Hepatocyte (in vitro differentiated cells): Measurements from ENCODE around the gene RPL27A.

Source experiments
- CTCF ChIP-seq: fragments of 200-600 bp; sonication (generic); IDR thresholded peaks from 2 replicates; pipeline ENCODE4 v1.5.1; 2016; ENCODE audit warnings: antibody characterized with exemption, mild to moderate bottlenecking; ENCODE audit not compliant: poor library complexity
- EZH2 ChIP-seq: fragments of 200-600 bp; sonication (generic); IDR thresholded peaks from 2 replicates; pipeline ENCODE4 v1.6.1; 2016; ENCODE audit warnings: antibody characterized with exemption, mild to moderate bottlenecking, borderline replicate concordance
- EZH2phosphoT487 ChIP-seq: fragments of 200-600 bp; sonication (generic); IDR thresholded peaks from one replicate; pipeline ENCODE4 v1.6.1; 2018; ENCODE audit warnings: antibody characterized with exemption, mild to moderate bottlenecking, low read depth, moderate library complexity; ENCODE audit not compliant: unreplicated experiment, severe bottlenecking

DNA sequence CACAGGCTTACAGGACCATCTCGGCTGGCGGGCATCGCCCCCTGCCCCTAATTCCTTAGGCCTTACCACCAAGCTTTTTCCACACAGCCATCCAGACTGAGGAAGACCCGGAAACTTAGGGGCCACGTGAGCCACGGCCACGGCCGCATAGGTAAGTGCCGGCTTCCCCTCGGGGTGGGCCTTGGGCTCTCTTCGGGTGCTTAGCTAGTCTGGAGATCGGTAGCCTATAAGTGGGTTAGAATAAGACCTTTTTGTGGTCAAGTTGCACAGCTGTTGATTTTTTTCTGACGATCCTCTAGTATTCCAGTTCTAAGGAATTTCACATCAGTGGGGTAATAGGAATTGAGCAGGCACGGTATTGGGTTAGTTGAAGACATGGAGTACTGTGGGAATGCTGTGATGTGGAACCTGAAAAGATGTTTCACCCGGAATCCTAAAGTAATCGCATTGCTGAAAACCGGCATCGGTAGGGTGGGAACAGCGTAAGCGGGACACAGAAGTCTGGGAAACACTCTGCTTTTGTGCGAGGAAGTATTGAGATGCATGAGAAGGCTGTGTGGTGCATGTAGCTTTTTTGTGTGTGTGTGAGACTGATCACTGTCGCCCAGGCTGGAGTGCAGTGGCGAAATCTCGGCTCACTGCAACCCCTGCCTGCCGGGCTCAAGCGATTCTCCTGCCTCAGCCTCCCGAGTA is 669 bp downstream of the RPL27A start:
- TF ChIP-seq CTCF, result no peak
- no peak for TF ChIP-seq EZH2
- TF ChIP-seq EZH2phosphoT487, result no peak
